GM20000 (cell line): ENCODE results near the gene TRAF3.
"Not testable (repeated sequence)": the region's sequence is repeated elsewhere in the genome, so short reads cannot be mapped to it uniquely, and the experiment has no call there.

Experiments
- DNase-seq: peaks from one replicate; pipeline ENCODE4 v3.0.0; 2012; ENCODE audit warnings: low spot score
- CTCF ChIP-seq: IDR thresholded peaks from 2 replicates; pipeline ENCODE4 v1.5.1; 2012; ENCODE audit warnings: mild to moderate bottlenecking, control low read depth; ENCODE audit errors: extremely low read depth, missing control alignments

The TRAF3 gene

DNA sequence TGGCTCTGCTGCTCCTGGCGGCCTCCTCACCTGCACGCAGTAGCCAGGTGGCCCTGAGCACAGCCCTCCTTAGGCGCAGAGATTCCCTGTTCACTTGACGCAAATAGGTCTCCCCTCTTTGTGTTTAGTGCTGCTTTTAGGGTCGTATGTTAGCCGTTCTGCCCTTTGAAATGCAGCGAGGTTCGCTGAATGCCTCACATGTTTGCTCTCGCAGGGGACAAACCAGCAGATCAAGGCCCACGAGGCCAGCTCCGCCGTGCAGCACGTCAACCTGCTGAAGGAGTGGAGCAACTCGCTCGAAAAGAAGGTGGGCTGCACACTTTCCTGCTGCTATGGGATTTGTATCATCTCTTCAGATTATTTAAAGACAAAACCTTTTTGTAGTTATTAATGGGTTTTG is 113.9 kb downstream of the TRAF3 start:
- no peak for TF ChIP-seq CTCF
- DNase-seq, result no peak

DNA sequence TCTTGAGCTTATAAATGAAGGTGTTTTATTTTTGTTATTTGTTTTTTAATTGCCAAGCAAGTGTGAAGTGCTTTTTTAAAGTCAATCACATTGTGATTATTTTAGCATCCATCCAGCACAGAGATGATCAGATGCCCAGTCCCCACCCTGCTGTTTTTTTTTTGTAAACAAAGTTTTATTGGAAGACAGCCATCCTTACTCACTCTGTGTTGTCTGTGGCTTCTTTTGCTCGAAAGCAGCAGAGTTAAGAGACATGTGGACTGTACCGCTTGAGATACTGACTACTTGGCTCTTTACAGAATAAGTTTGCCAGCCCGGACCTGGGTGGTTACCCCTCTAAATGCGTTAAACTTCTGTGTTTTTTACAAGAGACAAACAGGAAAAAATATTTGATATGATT is 114.3 kb downstream of the TRAF3 start:
- no peak for DNase-seq
- no peak for TF ChIP-seq CTCF

- no peak for DNase-seq
- no peak for TF ChIP-seq CTCF
Observed at GRCh38 chr14:102892651-102893050, 115.4 kb downstream of the TRAF3 start.

GRCh38 chr14:102893452-102893851 is 116.2 kb downstream of the TRAF3 start:
- no peak for DNase-seq
- TF ChIP-seq CTCF, result no peak

DNA sequence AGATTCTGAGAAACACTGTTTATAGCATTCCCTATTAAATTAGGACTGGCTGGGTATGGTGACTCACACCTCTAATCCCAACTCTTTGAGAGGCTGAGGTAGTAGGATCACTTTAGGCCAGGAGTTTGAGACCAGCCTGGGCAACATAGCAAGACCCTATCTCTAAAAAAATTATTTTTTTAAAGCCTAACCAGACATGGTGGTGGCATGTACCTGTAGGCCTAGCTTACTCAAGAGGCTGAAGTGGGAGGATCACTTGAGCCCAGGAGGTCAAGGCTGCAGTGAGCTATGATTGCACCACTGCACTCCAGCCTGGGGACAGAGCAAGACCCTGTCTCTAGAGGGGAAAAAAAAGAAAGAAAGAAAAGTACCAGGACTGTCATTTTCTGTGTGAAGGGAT is 119.5 kb downstream of the TRAF3 start:
- DNase-seq, result not testable (repeated sequence)

- no peak for DNase-seq
- TF ChIP-seq CTCF, result no peak
Observed at GRCh38 chr14:102897299-102898027, 120.2 kb downstream of the TRAF3 start.

- TF ChIP-seq CTCF, result no peak
- no peak for DNase-seq
Observed at GRCh38 chr14:102898298-102898697, 121.0 kb downstream of the TRAF3 start.
